GM12873 (cell line): ENCODE measurements around the gene HTRA3.

Experiments used
- CTCF ChIP-seq: IDR thresholded peaks from 2 replicates; pipeline ENCODE4 v1.5.1; 2012; ENCODE audit warnings: low read depth, mild to moderate bottlenecking, moderate library complexity, low read length, control low read depth; ENCODE audit not compliant: insufficient read depth; ENCODE audit errors: missing control alignments

Gene HTRA3

GRCh38 chr4:8275548-8275910, 6.0 kb downstream of the HTRA3 start:
- TF ChIP-seq CTCF: no peak

GRCh38 chr4:8276358-8277240, 7.0 kb downstream of the HTRA3 start:
- no peak for TF ChIP-seq CTCF

- TF ChIP-seq CTCF: no peak
These were observed 7.9 kb downstream of the HTRA3 start for GRCh38 chr4:8277356-8278008.

GRCh38 chr4:8278009-8278395, 8.4 kb downstream of the HTRA3 start:
- TF ChIP-seq CTCF: no peak

- no peak for TF ChIP-seq CTCF
These were observed 9.1 kb downstream of the HTRA3 start for GRCh38 chr4:8278421-8279287.

- no peak for TF ChIP-seq CTCF
These were observed 10.0 kb downstream of the HTRA3 start for GRCh38 chr4:8279321-8280157.
